ENCODE results near the gene PPP1R9B. TPM values are rescaled to one million over a fixed set of nuclear protein-coding genes. Genes with fewer than 3 reads are reported as not detected.

The PPP1R9B gene
- total RNA-seq, 1 experiment from 2014 or later = 21.7 TPM

- H3K36me3 Mint-ChIP-seq = peaks cover 17% of the 10 kb centered on the region
Measured at GRCh38 chr17:50185631-50186471, 35.4 kb upstream of the PPP1R9B start.

DNA sequence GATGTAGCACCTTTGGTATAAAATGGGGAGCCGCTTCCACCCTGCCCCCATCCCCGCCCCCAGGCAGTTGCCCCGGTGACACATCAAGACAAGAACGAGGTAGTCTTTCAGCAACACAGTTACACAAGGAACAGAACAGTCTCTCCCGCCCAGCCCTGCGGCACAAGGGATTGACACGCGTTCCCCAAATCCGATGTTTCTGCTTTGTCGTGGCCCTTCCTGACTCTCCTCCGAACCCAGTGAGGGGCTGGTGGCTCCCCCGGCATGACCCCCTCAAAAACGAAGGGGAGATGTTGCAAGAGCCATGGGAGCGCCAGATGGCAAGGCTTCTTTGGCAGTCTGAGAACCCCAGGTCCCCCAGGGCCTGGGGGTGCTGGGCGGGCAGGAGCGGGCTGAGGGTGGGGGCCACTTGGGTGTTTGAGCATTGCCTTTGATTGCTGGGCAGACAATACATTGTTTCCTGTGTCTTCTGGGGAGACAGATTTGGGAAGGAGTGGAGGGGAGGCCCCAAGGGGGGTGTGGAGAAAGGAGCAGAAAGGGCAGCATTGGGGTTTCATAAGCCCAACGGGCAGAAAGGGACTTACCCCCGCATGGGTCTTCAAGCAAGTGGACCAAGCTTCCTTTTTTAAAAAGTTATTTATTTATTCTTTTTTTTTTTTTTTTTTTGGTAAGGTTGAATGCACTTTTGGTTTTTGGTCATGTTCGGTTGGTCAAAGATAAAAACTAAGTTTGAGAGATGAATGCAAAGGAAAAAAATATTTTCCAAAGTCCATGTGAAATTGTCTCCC is 34.3 kb upstream of the PPP1R9B start:
- ATAC-seq = peak; percentile 9; the same call in 1 of the 2 replicates
- Mint-ChIP-seq H3K4me3 (no peak overlapping the region), H3K9me3 (no peaks in the 10 kb centered on the region), H3K27ac (no peak overlapping the region), H3K36me3 (peaks cover 17% of the 10 kb centered on the region), H3K4me1 (peaks cover 32% of the 10 kb centered on the region), H3K27me3 (ENCODE audit: low read depth) (no peaks in the 10 kb centered on the region; the same call in 1 of the 2 replicates)
- ChIA-PET POLR2A (no interaction called here), CTCF (interaction anchor here (1.0 to 1.9 kb wide), 2 partner anchors 89 to 90 kb away, joined by 3 to 4 read pairs; partner anchors contain the start of gene TMEM92)
- DNase-seq (ENCODE audit: low spot score) = no peak
- TF ChIP-seq CREM (CRISPR knock-in tag; IDR thresholded peaks at IDR 0.05) (no peak), ZSCAN18 (CRISPR knock-in tag; IDR thresholded peaks at IDR 0.05) (no peak), MXD4 (CRISPR knock-in tag; IDR thresholded peaks at IDR 0.05; ENCODE audit: borderline replicate concordance) (no peak), EMX1 (CRISPR knock-in tag; IDR thresholded peaks at IDR 0.05) (no peak), FOXK1 (CRISPR knock-in tag; IDR thresholded peaks at IDR 0.05) (no peak), RORB (CRISPR knock-in tag; IDR thresholded peaks at IDR 0.05) (no peak), NFATC4 (CRISPR knock-in tag; IDR thresholded peaks at IDR 0.05) (no peak), HMGXB4 (CRISPR knock-in tag; IDR thresholded peaks at IDR 0.05) (no peak), ELF4 (CRISPR knock-in tag; IDR thresholded peaks at IDR 0.05; ENCODE audit: low read depth) (no peak), CTCF (IDR thresholded peaks at IDR 0.05) (no peak)
- TF ChIP-seq, protein P1, sequence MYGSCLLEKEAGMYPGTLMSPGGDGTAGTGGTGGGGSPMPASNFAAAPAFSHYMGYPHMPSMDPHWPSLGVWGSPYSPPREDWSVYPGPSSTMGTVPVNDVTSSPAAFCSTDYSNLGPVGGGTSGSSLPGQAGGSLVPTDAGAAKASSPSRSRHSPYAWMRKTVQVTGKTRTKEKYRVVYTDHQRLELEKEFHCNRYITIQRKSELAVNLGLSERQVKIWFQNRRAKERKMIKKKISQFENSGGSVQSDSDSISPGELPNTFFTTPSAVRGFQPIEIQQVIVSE (CRISPR knock-in tag; IDR thresholded peaks at IDR 0.05; ENCODE audit: borderline replicate concordance) = no peak

More at GRCh38 chr17:50185631-50186471, 35.4 kb upstream of the PPP1R9B start:
- ChIA-PET CTCF (no interaction called here), POLR2A (no interaction called here)
- peaks cover 32% of the 10 kb centered on the region for H3K4me1 Mint-ChIP-seq
- ATAC-seq (no peak), DNase-seq (ENCODE audit: low spot score) (no peak)
- no peak overlapping the region for H3K27ac Mint-ChIP-seq
- H3K9me3 Mint-ChIP-seq = no peaks in the 10 kb centered on the region
- H3K4me3 Mint-ChIP-seq = no peak overlapping the region
- H3K27me3 Mint-ChIP-seq (ENCODE audit: low read depth) = no peaks in the 10 kb centered on the region; the same call in 1 of the 2 replicates
- TF ChIP-seq OVOL2 (CRISPR knock-in tag; IDR thresholded peaks at IDR 0.05; ENCODE audit: borderline replicate concordance) (no peak), NFYB (CRISPR knock-in tag; conservative IDR thresholded peaks at IDR 0.05; ENCODE audit: low read depth) (no peak), ZNF138 (CRISPR knock-in tag; conservative IDR thresholded peaks at IDR 0.05) (no peak), SMAD4 (CRISPR knock-in tag; IDR thresholded peaks at IDR 0.05) (no peak), MLX (CRISPR knock-in tag; IDR thresholded peaks at IDR 0.05) (no peak), GRHL2 (CRISPR knock-in tag; IDR thresholded peaks at IDR 0.05; ENCODE audit: insufficient replicate concordance, severe bottlenecking) (no peak), IRF2 (CRISPR knock-in tag; IDR thresholded peaks at IDR 0.05; ENCODE audit: borderline replicate concordance, low read depth) (no peak), ATF6 (CRISPR knock-in tag; IDR thresholded peaks at IDR 0.05) (no peak), ZNF671 (CRISPR knock-in tag; IDR thresholded peaks at IDR 0.05) (no peak), ZBTB21 (CRISPR knock-in tag; IDR thresholded peaks at IDR 0.05; ENCODE audit: borderline replicate concordance) (no peak)
- TF ChIP-seq, protein P2, sequence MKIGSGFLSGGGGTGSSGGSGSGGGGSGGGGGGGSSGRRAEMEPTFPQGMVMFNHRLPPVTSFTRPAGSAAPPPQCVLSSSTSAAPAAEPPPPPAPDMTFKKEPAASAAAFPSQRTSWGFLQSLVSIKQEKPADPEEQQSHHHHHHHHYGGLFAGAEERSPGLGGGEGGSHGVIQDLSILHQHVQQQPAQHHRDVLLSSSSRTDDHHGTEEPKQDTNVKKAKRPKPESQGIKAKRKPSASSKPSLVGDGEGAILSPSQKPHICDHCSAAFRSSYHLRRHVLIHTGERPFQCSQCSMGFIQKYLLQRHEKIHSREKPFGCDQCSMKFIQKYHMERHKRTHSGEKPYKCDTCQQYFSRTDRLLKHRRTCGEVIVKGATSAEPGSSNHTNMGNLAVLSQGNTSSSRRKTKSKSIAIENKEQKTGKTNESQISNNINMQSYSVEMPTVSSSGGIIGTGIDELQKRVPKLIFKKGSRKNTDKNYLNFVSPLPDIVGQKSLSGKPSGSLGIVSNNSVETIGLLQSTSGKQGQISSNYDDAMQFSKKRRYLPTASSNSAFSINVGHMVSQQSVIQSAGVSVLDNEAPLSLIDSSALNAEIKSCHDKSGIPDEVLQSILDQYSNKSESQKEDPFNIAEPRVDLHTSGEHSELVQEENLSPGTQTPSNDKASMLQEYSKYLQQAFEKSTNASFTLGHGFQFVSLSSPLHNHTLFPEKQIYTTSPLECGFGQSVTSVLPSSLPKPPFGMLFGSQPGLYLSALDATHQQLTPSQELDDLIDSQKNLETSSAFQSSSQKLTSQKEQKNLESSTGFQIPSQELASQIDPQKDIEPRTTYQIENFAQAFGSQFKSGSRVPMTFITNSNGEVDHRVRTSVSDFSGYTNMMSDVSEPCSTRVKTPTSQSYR (CRISPR knock-in tag; IDR thresholded peaks at IDR 0.05) = no peak

Data from WTC11 (cell line).